HL-60 (cell line): ENCODE data around the gene TMEM178A.

Source experiments
- CTCF ChIP-seq: IDR thresholded peaks from one replicate; pipeline ENCODE4 v1.5.1; 2011; ENCODE audit warnings: low read length, control low read depth, inconsistent platforms; ENCODE audit not compliant: insufficient read depth
- GABPA ChIP-seq: IDR thresholded peaks from 2 replicates; pipeline ENCODE4 v1.6.1; 2012; ENCODE audit warnings: low read depth
- POLR2AphosphoS5 ChIP-seq: IDR thresholded peaks from 2 replicates; pipeline ENCODE4 v1.6.1; 2012; ENCODE audit warnings: low read depth
- REST ChIP-seq: IDR thresholded peaks from 2 replicates; pipeline ENCODE4 v1.6.1; 2012; ENCODE audit warnings: low read depth; ENCODE audit not compliant: insufficient replicate concordance
- SPI1 ChIP-seq: IDR thresholded peaks from 2 replicates; pipeline ENCODE4 v1.6.1; 2012; ENCODE audit warnings: low read depth, mild to moderate bottlenecking, borderline replicate concordance

GRCh38 chr2:39640107-39640506 lies 25.6 kb upstream of the TMEM178A start:
- TF ChIP-seq CTCF = no peak
- TF ChIP-seq POLR2AphosphoS5 = no peak
- TF ChIP-seq REST = no peak
- TF ChIP-seq GABPA = no peak
- TF ChIP-seq SPI1 = no peak
